Pulmonary artery endothelial cell (primary cell): ENCODE measurements around the gene ARID1B. TPM values are rescaled to one million over a fixed set of nuclear protein-coding genes. Genes with fewer than 3 reads are reported as not detected.

Experiments used
- DNase-seq: peaks from one replicate; pipeline ENCODE4 v3.0.0-alpha.2; 2011; ENCODE audit warnings: low read depth, low spot score
- total RNA-seq: library from RNA; depleted of rRNA; stranded (reverse); fragments of >200 nt; gene quantifications from 2 replicates; pipeline ENCODE4 v1.2.3, GENCODE V29; 2014

Gene ARID1B
- total RNA-seq, 1 donor from 2014 or later: 26.4 TPM

DNA sequence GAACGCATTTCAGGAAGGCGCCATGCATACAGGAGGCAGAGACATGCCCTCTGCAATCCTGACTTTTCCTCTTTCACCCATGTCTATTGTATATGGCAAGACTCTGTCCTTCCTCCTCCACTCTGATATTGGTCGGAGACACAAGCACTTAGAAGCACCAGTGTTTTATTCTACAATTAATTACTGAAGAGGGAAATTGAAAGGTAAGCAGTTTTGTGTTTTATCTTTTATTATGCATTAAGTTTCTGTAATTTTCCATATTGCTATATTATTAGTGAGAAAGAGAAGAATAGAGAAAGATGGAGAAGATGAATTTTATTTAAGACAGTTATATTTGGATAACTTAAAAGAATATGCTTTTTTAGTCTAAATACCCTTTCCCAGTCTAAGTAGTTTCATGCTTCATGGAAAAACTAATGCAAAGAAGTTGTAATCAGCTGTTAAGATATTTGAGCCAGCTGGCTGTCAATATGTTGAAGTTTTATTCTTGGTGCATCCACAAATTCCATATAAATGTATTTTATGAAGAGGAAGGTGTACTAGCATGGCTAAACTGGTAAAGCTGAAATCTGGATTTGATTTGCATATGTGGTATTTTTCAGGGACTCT, 13.6 kb downstream of the ARID1B start:
- no peak for DNase-seq

DNA sequence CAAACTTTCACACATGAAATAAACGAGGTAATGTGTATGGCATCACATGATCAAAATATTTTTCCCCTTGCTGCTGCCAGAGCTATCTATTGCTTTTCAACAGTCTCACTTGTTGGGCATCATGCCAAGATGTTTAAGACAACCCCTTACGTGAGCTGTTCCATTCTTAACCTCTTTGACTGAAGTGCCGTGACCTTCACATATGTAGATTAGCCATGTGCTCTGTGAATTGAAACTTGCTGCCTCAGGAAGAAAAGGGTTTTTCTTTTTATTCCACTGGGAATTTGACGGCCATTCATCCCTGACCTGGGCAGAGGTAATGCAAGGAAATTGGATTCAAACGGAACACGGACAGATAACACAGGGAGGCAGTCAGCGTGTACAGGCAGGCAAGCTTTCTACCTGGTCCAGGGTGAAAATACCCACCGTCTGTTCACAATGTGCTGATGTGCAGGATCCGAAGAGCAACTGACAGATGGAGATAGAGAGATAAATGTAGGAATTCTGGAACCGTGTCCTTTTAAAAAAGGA, 14.2 kb downstream of the ARID1B start:
- no peak for DNase-seq

DNA sequence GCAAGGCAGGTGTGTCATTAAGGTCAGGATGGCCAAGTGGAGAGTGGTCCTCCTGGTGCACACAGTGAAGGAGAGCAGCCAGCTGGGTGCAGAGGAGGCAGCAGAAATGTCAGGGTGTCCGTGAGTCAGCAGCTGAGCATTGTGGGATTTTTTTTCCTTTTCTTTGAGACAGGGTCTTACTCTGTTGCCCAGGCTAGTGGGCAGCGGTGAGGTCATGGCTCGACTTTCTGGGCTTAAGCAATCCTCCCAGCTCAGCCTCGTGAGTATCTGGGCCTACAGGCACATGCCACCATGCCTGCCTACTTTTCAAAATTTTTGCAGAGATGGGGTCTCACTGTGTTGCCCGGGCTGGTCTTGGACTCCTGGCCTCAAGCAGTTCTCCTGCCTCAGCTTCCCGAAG, 16.0 kb downstream of the ARID1B start:
- no peak for DNase-seq

DNA sequence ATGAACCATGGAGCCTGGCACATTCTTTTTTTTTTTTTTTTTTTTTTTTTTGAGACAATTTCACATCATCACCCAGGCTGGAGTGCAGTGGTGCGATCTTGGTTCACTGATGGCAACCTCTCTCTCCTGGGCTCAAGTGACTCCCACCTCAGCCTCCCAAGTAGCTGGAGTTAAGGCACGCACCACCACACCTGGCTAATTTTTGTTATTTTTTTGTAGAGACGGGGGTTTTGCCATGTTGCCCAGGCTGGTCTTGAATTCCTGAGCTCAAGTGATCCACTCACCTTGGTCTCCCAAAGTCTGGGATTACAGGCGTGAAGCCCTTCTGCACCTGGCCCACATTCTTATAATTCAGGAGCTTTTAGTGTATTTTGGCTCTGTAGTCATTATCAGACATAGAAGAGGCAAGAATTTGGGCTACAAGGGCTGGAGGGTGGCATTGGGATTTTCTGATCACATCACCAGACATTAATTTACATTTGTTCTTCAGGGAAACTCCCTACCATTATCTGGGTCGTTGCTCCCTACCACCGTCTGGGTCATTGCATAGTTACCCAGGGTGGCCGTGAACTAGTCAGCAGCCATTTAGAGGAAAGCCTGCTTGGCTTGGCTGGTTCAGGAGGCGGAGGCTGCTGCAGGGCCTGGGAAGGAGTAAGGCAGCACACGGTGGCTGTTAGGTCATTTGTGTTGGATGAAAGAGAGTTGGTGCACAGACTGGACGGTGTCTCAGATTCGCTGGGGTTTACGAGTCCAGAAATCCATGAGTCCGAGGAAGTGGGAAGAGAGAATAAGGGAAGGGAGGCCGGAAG, 17.6 kb downstream of the ARID1B start:
- DNase-seq: no peak

DNA sequence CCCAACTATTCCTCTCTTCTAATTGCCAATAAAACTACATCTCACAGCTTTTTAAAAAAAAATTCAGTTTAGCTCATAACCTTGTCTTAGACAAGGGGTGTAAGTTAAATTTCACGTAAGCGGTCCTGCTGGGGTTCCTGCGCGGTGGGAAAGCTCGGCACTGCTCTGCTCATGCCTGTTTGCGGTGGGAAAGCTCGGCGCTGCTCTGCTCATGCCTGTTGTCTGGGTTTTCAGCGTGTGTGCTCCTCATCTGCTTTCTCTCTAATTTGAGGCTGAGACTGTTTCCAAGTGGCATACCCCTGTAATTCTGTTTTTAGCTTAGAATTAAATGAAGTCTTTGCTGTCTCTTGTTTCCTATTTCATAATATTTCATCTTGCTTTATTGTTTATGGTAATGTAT, 18.6 kb downstream of the ARID1B start:
- DNase-seq: no peak

DNA sequence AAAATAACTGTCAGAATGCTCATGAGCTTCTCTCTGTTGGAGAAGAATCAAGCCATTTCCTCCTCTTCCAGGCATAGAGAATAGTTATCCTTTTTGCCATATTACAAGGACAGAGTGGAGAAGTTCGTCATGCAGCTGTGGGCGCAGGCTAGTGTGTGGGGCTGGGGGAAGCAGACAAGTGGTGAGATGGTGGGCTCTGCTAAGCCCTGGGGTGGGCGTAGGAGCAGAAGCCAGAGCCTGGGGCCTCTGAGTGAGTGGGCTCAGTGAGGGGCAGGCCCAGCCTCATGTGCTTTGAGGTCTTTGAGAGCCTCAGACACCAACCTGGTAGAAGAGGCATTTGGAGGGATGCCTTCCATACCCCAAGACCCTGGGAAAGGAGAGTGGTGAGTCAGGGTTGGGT, 19.4 kb downstream of the ARID1B start:
- DNase-seq: no peak

DNA sequence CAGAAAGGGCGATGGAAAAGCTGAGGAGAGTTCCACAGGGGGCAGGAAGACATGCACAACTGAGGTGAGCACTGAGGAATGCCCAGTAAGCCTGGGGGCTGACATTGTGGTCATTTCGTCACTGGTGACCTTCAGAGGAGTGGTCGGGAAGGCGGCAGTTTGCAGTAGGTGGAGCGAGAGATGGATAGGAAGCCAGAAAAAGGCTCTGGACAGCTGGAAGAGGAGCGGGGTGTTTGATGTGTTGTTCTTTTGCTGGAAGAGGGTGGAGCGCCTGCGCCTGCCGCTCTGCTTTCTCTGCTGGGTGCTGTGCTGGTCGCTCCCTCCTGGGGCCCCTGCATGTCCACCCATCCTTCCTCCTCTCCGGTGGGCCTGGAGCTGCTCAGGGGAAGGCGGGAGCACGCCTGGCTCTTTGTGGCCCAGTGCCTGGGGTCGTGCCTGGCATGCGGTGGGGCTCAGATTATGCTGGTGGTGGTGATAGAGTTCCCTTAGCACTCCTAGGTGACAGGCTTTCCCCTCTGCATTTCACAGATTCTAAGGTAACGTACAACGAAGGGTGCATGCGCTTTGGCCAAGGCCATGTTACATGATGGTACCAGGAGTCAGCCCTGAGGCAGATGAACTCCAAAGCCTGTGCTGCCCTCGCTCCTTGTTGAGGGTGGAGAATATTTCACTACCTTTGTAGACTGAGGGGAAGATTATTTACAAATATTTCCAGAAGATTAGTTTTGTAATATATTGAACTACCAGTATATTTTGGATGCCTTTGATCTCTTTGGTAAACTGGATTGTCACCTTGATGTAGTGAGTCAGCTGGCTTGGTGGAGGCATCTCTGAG, 20.9 kb downstream of the ARID1B start:
- DNase-seq: no peak

DNA sequence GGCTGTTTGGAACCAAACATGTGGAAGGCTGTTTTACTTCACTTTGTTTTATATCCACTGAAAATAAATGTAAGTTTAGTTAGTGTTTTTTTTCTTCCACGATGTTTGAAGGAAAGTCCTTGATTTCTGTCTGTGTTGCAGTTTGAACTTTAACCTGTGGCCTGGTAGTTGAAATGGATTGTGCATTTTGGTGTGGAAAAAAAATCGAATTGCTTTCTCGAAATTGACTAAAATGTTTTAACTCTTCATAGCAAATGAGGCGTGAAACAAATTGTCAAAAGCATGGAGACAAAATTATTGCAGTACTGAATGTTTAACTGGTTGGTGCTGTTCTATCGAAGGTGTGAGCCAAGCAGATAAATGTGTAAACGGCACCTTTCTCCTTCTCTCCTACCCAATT, 24.5 kb downstream of the ARID1B start:
- no peak for DNase-seq

DNA sequence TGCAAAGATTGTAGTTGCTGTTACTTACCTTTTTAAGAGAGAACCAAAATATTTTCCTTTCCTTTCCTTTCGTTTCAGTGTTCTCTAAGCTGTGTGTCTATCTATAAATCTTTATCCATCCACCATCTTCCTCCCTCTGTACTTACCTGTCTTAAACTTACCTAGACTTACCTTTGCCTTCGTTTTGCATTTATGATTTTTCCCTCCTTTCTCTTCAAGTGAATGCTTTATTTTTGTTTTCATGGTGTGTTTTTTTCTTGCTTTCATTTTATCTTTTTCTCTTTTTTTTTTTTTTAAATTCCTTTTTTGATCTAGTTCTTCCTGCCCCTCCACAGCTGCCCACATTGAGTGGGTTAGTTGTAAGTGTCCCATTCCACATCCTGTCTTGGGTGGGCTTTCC, 26.2 kb downstream of the ARID1B start:
- no peak for DNase-seq

DNA sequence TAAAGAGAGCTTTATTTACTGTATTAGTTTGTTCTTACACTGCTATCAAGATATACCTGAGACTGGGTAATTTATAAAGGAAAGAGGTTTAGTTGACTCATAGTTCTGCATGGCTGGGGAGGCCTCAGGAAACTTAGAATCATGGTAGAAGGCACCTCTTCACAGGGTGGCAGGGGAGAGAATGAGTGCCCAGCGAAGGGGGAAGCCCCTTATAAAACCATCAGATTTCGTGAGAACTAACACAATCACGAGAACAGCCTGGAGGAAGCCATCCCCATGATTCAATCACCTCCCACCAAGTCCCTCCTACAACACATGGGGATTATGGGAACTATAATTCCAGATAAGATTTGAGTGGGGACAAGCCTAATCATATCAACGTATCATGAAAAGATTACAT, 27.2 kb downstream of the ARID1B start:
- no peak for DNase-seq

DNA sequence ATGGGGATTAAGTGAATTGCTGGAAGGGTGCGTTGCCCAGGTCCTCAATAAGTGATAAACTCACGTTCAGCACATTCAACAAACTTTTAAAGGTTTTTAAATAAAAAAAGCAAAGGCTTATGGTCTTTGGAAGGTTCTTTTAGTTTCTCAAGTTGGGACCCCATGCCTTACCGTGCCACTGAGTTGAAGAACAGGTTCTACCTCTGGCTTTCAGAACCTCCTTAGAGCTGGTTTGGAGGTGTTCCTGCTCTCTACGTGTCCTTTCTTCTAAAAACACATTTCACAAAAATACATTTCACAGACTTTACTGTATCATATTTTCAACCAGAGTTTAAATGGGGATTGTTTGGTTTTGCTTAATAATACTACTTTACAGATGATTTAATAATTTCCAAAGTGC, 29.0 kb downstream of the ARID1B start:
- no peak for DNase-seq

DNA sequence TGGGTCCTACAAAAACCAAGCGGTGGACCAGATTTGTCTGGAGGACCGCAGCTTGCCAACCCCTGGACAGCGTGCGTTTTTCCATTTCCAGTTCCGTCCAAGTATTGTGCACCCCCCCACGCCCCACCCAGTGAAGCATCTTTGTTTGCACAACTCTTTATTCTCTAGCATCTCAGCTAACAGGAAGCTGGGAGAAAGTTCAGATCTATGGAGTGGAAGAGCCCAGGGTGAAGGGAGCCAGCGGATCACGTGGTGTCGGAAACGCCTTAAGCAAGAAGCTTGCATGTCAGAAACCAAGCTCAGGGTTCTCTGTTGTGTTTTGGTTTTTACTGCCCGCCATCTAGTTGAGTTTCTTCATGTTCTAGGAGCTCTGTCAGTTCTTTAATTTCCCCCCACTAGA, 29.9 kb downstream of the ARID1B start:
- no peak for DNase-seq

DNA sequence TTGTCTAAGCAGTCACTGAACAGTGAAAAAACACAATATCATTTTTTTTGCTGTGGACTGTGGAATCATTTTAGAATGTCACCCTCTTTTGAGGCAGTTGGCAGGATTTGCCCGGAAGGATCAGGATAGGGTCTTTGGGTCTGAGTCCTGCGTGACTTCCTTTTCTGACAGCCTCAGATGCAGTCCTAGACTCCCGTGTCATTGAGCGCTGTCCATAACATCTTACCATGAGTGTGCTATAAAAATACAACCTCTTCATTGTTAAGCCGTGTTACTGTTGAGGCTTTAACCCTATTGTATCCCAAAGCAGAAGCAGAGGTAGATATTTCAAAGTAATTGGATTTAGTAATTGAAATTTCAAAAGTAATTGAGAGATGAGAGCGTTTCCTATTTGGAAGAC, 30.6 kb downstream of the ARID1B start:
- no peak for DNase-seq

DNA sequence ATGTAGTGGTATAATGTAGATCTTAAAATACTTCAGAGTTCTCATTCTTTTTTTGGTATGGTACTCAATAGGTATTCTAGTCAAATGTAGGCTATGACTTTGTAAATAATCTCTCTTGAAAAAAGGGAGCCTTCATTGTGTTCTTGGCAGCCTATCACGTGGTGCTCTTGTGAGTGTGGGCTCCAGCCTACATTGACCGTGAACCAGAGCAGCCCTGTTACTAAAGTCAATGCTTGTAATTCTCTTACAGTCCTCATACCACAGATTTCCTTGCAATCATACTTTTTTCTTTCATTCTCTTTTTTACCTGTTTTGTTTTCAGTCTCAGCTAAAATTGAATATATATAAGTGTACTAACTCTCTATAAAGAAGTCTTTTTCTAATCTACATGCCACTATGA, 31.1 kb downstream of the ARID1B start:
- DNase-seq: no peak

DNA sequence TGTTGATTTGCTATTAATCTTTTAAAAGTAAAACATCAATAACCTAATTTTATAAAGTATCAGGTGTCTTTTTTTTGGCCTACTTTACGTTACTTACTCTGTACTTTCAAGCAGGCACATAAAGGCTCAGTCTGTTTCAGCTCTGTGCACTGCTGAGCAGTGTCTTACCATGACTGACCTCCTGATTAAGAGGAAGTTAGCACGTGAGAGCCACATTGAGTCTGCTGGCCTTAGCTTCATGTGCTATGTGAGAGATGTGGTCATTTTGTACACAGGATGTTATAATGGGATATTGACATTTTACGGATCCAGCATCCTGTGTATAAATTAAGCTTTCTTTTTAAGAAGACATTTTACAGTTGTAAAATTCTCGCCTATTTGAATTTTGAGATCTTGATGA, 31.9 kb downstream of the ARID1B start:
- DNase-seq: no peak

DNA sequence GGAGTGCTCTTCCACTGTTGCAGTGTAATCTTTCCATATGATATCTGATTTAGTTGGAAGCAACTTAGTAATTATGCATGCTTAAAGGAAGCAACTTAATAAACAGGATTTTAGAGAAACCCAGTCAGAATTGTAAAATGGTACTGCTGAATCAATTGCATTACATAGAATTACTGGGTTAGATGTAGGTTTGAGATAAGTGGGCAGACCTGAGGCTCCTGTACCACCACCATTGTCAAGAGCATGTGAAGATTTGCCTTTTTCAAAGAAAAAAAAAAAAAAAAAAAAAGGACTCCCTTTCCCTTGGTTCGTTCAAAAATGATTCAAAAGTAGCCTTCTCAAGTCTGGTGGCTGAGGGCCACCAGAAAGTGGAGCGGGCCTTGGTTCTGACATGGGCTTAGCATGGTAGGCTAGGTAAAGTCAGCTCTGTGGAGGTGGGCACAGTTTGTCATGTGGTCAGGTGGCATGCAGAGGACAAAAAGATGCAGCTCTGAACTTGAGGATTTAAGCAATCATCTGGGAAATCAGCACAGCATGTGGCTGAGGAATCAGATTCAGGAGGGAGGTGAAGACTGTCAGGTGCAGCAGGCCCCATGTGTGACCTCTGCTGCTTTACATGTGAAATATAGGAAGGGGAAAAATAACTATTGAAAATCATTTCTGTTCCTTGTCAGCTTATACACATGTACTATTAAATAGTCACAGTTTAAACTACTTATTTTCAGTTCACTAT, 32.4 kb downstream of the ARID1B start:
- DNase-seq: no peak

DNA sequence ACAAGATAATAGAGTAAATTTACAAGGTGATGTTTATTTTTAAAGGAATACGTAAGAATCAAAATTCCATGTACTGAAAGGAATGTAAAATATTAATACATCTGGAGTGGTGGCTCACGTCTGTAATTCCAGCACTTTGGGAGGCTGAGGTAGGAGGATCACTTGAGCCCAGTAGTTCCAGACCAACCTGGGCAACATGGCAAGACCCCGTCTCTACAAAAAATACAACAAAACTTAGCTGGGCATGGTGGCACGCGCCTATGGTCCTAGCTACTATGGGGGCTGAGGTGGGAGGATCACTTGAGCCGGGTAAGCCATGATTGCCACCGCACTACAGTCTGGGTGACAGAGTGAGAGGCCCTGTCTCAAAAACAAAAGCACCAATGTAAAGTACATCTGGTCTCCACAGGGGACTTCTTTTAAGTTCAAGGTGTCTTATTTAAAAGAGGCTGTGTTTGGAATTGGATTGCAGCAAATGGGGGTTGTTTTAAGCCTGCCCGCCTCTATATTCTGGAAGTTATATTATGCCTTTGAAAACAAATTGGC, 36.9 kb downstream of the ARID1B start:
- no peak for DNase-seq

DNA sequence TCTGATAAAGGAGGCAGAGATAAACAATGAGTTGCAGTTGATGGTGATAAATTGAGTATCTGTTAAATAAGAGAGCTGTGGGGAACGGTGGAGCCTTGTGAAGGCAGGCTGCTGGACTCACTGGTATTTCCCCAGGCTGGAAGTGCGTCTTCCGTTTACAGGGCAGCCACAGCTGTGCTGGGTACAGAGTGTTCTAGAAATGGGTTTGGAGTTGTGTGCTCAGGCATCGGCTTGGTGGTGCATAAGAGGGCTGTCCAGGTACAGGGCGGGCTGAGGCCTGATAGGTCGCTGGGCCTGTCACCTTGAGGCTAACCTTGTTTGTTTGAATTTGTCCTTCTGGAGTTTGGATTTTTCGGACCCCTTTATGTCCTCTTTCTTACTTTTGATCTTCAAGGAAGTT, 39.3 kb downstream of the ARID1B start:
- DNase-seq: no peak

DNA sequence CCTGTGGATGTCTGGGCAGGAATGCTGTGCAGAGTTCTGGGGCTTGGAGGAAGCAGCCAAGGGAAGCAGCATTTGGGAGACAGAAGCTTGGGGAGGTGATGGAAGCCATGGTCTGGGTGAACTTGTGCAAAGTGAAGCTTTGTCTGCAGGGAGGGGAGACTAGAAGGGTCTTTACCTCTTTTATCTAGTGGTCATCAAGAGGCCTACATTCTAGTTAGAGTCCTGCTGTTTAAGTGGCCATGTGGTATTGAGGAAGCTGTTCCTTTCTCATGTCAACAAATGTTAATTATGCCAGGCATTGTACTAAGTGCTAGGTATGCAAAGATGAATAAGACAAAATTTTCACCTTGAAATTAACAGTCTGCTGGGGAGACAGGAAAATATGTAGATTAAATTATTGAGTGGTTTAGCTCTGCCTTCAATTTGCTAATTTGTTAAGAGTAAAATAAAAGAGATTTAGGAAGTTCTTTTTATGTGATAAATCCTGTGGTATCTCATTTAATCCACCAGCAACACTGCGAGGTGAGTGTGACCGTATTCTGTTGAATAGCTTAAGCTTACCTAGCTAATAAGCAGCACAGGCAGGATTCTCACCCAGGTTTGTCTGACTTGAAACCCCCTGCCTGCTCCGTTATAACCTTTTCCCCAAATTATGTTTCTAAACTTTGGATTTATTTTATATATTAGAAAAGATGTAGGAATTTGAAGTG, 43.1 kb downstream of the ARID1B start:
- DNase-seq: no peak

DNA sequence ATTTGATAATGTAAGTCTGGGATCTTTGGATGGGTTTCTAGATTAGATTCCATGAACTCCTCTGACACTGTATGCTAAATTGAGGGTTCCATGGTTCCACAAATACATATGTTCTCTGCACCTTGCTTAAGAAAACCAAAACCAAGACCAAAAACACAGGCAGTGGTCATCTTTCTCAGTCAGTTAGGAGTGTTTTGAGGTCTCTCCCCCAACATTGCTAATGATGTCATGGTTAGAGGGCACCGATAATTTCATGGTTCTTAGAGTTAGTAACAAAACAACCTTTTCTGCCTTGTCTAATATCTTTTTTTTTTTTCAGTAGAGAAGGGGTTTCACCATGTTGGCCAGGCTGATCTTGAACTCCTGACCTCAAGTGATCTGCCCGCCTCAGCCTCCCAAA, 44.5 kb downstream of the ARID1B start:
- no peak for DNase-seq
